ENCODE data around the gene RTN4RL1. TPM values are rescaled to one million over a fixed set of nuclear protein-coding genes. Genes with fewer than 3 reads are reported as not detected.

The RTN4RL1 gene
- polyA plus RNA-seq, 1 donor (not counting 4 experiments of a cell fraction or from before 2014, with no cell fraction given), result 2.3 TPM

GRCh38 chr17:2042390-2042847, 17.3 kb upstream of the RTN4RL1 start:
- H3K4me2 ChIP-seq (ENCODE audit: control insufficient read depth, extremely low read depth, insufficient read depth, low read depth, low read length), result peak overlapping the region; percentile 71
- H3K4me3 ChIP-seq (ENCODE audit: control insufficient read depth in 2 of 3, extremely low read depth in 1 of 3, insufficient read depth in 2 of 3, low read depth in 1 of 3, low read length in 3 of 3), result peak overlapping the region; percentile 63 to 79 (median 72)
- DNase-seq (ENCODE audit: low read depth, low spot score), result no peak
- no peak for FAIRE-seq
- H3K36me3 ChIP-seq (ENCODE audit: control insufficient read depth in 2 of 2, extremely low read depth in 1 of 2, insufficient read depth in 2 of 2, low read length in 2 of 2), result peaks cover 9 to 19% of the 10 kb centered on the region in 2 experiments
- H3K27me3 ChIP-seq (ENCODE audit: control insufficient read depth, extremely low read depth, insufficient read depth, low read length), result no peaks in the 10 kb centered on the region
- H3K9ac ChIP-seq (ENCODE audit: control insufficient read depth, extremely low read depth, insufficient read depth, low read length), result peak overlapping the region; percentile 81
- no peaks in the 10 kb centered on the region for H3K9me3 ChIP-seq (ENCODE audit: control insufficient read depth, low read depth, low read length)
- dilution Hi-C loops (cut with MboI; ENCODE audit: extremely low pct_ligation_motif_present, low sequenced_read_pairs), result no loop called here
- H3K79me2 ChIP-seq (ENCODE audit: control insufficient read depth, insufficient read depth, low read length), result peaks cover 16% of the 10 kb centered on the region
- TF ChIP-seq EZH2 (IDR thresholded peaks at IDR 0.05; ENCODE audit: low read length) (no peak), CTCF (optimal IDR thresholded peaks at IDR 0.05 in 1 of 3, IDR thresholded peaks at IDR 0.05 in 1 of 3, conservative IDR thresholded peaks at IDR 0.05 in 1 of 3; ENCODE audit: extremely low read depth in 1 of 3, insufficient read depth in 2 of 3, low read length in 3 of 3) (peak in 2 of 3 experiments; percentile 12 to 29)
- H2AFZ ChIP-seq (ENCODE audit: control insufficient read depth, low read length), result peak overlapping the region; percentile 79
- H3K27ac ChIP-seq (ENCODE audit: control insufficient read depth, insufficient read depth, low read length), result peak overlapping the region; percentile 76
- peaks cover 31% of the 10 kb centered on the region for H3K4me1 ChIP-seq (ENCODE audit: control insufficient read depth, extremely low read depth, insufficient read depth, low read length)
- H4K20me1 ChIP-seq (ENCODE audit: control insufficient read depth, extremely low read depth, insufficient read depth, low read length), result peaks cover 6% of the 10 kb centered on the region
- peaks cover 3% of the 10 kb centered on the region for H3K9me1 ChIP-seq (ENCODE audit: control insufficient read depth, extremely low read depth, insufficient read depth, low read length)

- peak within 1 kb of the TSS; percentile 63 to 79 (median 72) for H3K4me3 ChIP-seq (ENCODE audit: control insufficient read depth in 2 of 3, extremely low read depth in 1 of 3, insufficient read depth in 2 of 3, low read depth in 1 of 3, low read length in 3 of 3)
- dilution Hi-C loops (cut with MboI; ENCODE audit: extremely low pct_ligation_motif_present, low sequenced_read_pairs), result no loop called here
- peak within 1 kb of the TSS; percentile 95 for H2AFZ ChIP-seq (ENCODE audit: control insufficient read depth, low read length)
- no peak for DNase-seq (ENCODE audit: low read depth, low spot score)
- H3K4me1 ChIP-seq (ENCODE audit: control insufficient read depth, extremely low read depth, insufficient read depth, low read length), result peaks cover 31% of the 10 kb centered on the region
- H3K36me3 ChIP-seq (ENCODE audit: control insufficient read depth in 2 of 2, extremely low read depth in 1 of 2, insufficient read depth in 2 of 2, low read length in 2 of 2), result peaks cover 9 to 19% of the 10 kb centered on the region in 2 experiments
- H3K4me2 ChIP-seq (ENCODE audit: control insufficient read depth, extremely low read depth, insufficient read depth, low read depth, low read length), result peak within 1 kb of the TSS; percentile 71
- H3K27ac ChIP-seq (ENCODE audit: control insufficient read depth, insufficient read depth, low read length), result peak within 1 kb of the TSS; percentile 76
- H3K27me3 ChIP-seq (ENCODE audit: control insufficient read depth, extremely low read depth, insufficient read depth, low read length), result no peaks in the 10 kb centered on the region
- TF ChIP-seq EZH2 (IDR thresholded peaks at IDR 0.05; ENCODE audit: low read length) (no peak), CTCF (optimal IDR thresholded peaks at IDR 0.05 in 1 of 3, IDR thresholded peaks at IDR 0.05 in 1 of 3, conservative IDR thresholded peaks at IDR 0.05 in 1 of 3; ENCODE audit: extremely low read depth in 1 of 3, insufficient read depth in 2 of 3, low read length in 3 of 3) (peak in 2 of 3 experiments; percentile 36 to 52)
- H3K9me3 ChIP-seq (ENCODE audit: control insufficient read depth, low read depth, low read length), result no peaks in the 10 kb centered on the region
- peaks cover 6% of the 10 kb centered on the region for H4K20me1 ChIP-seq (ENCODE audit: control insufficient read depth, extremely low read depth, insufficient read depth, low read length)
- peak; percentile 82 for FAIRE-seq
- H3K9me1 ChIP-seq (ENCODE audit: control insufficient read depth, extremely low read depth, insufficient read depth, low read length), result peaks cover 3% of the 10 kb centered on the region
- peak within 1 kb of the TSS; percentile 81 for H3K9ac ChIP-seq (ENCODE audit: control insufficient read depth, extremely low read depth, insufficient read depth, low read length)
- H3K79me2 ChIP-seq (ENCODE audit: control insufficient read depth, insufficient read depth, low read length), result peaks cover 16% of the 10 kb centered on the region
Observed at GRCh38 chr17:2041561-2042389, 16.6 kb upstream of the RTN4RL1 start, which contains the start of gene OVCA2. TSS of gene OVCA2 (plus strand) at chr17:2042022. CDS start at chr17:2042048, 26 bp downstream.

Data from keratinocyte (primary cell).